DOHH2 (cell line): ENCODE data around the gene PRSS53.

Experiments
- EZH2phosphoT487 ChIP-seq: fragments of 200-600 bp; sonication (generic); IDR thresholded peaks from 2 replicates; pipeline ENCODE4 v1.6.1; 2017; ENCODE audit warnings: borderline replicate concordance, mild to moderate bottlenecking, antibody characterized with exemption, low read length, moderate library complexity, mixed read lengths
- TF ChIP-seq, protein P1 (sequence below): fragments of 200-600 bp; sonication (generic); IDR thresholded peaks from one replicate; pipeline ENCODE4 v1.5.1; 2014; ENCODE audit warnings: antibody characterized with exemption, mild to moderate bottlenecking, low read depth, low read length; ENCODE audit not compliant: poor library complexity, severe bottlenecking

- TF ChIP-seq, protein P1, sequence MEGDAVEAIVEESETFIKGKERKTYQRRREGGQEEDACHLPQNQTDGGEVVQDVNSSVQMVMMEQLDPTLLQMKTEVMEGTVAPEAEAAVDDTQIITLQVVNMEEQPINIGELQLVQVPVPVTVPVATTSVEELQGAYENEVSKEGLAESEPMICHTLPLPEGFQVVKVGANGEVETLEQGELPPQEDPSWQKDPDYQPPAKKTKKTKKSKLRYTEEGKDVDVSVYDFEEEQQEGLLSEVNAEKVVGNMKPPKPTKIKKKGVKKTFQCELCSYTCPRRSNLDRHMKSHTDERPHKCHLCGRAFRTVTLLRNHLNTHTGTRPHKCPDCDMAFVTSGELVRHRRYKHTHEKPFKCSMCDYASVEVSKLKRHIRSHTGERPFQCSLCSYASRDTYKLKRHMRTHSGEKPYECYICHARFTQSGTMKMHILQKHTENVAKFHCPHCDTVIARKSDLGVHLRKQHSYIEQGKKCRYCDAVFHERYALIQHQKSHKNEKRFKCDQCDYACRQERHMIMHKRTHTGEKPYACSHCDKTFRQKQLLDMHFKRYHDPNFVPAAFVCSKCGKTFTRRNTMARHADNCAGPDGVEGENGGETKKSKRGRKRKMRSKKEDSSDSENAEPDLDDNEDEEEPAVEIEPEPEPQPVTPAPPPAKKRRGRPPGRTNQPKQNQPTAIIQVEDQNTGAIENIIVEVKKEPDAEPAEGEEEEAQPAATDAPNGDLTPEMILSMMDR = no peak
- no peak for TF ChIP-seq EZH2phosphoT487
Measured at GRCh38 chr16:31118223-31119155, 29.7 kb upstream of the PRSS53 start.
